ENCODE measurements around the gene SLC24A3.

Gene SLC24A3

GRCh38 chr20:19289451-19289850, 77.0 kb downstream of the SLC24A3 start:
- no peaks in the 10 kb centered on the region for H3K36me3 ChIP-seq (ENCODE audit: control insufficient read depth, insufficient read depth, low read length)
- no peak overlapping the region for H3K4me3 ChIP-seq (replicated peaks; ENCODE audit: low read depth, low read length)
- H3K27me3 ChIP-seq (replicated peaks; ENCODE audit: control insufficient read depth, insufficient read depth, low read length) = no peaks in the 10 kb centered on the region; the same call in 1 of the 2 replicates
- no peak for TF ChIP-seq CTCF (IDR thresholded peaks at IDR 0.05; ENCODE audit: insufficient read depth, low read length, poor library complexity, severe bottlenecking)
- no peak for DNase-seq (ENCODE audit: extremely low read depth, insufficient read length)

- Histone ChIP-seq H3K36me3 (ENCODE audit: control insufficient read depth, insufficient read depth, low read length) (no peaks in the 10 kb centered on the region), H3K4me3 (replicated peaks; ENCODE audit: low read depth, low read length) (no peak overlapping the region), H3K27me3 (replicated peaks; ENCODE audit: control insufficient read depth, insufficient read depth, low read length) (no peaks in the 10 kb centered on the region; the same call in 1 of the 2 replicates)
- no peak for DNase-seq (ENCODE audit: extremely low read depth, insufficient read length)
- TF ChIP-seq CTCF (IDR thresholded peaks at IDR 0.05; ENCODE audit: insufficient read depth, low read length, poor library complexity, severe bottlenecking) = no peak
Observed at GRCh38 chr20:19291024-19291817, 78.8 kb downstream of the SLC24A3 start.

DNA sequence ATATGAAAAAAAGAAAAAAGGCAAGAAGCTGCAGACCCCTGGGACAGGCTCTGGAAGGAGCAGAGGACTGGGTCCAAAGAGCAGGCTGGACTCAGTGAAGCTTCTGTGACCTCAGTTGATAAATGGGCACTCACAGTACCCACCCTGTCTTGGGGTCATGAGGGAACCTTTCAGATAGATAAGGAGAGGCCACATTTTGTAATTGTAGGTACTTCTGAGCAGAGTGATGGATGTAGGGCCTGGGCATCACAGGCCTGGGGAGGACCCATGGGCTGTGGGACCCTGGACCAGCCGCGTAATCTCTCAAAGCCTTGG, 79.3 kb downstream of the SLC24A3 start:
- Histone ChIP-seq H3K36me3 (ENCODE audit: control insufficient read depth, insufficient read depth, low read length) (no peaks in the 10 kb centered on the region), H3K4me3 (replicated peaks; ENCODE audit: low read depth, low read length) (no peak overlapping the region), H3K27me3 (replicated peaks; ENCODE audit: control insufficient read depth, insufficient read depth, low read length) (no peaks in the 10 kb centered on the region; the same call in 1 of the 2 replicates)
- TF ChIP-seq CTCF (IDR thresholded peaks at IDR 0.05; ENCODE audit: insufficient read depth, low read length, poor library complexity, severe bottlenecking) = no peak
- DNase-seq (ENCODE audit: extremely low read depth, insufficient read length) = no peak

DNA sequence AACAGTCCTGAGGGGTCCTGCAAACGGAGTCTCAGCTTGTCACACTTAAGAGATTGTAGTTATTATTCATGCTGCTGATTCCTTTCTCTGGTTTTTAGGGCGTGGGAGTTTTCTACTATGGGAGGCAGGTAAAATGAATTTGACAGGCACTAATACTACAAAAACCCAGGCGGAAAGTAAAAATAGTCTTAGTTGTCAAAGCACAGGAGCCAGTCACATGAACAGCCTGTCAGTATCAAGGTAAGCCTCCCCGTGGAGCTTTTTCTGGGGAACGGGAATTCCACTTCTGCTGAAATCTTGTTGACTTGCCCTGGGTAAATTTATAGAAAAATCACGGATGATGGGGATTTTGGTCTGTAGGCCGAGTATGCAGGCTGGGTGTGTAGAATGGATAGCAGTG, 79.8 kb downstream of the SLC24A3 start:
- Histone ChIP-seq H3K36me3 (ENCODE audit: control insufficient read depth, insufficient read depth, low read length) (no peaks in the 10 kb centered on the region), H3K27me3 (replicated peaks; ENCODE audit: control insufficient read depth, insufficient read depth, low read length) (no peaks in the 10 kb centered on the region; the same call in 1 of the 2 replicates), H3K4me3 (replicated peaks; ENCODE audit: low read depth, low read length) (no peak overlapping the region)
- no peak for TF ChIP-seq CTCF (IDR thresholded peaks at IDR 0.05; ENCODE audit: insufficient read depth, low read length, poor library complexity, severe bottlenecking)
- DNase-seq (ENCODE audit: extremely low read depth, insufficient read length) = no peak

GRCh38 chr20:19295076-19295475, 82.6 kb downstream of the SLC24A3 start:
- H3K27me3 ChIP-seq (replicated peaks; ENCODE audit: control insufficient read depth, insufficient read depth, low read length) = no peaks in the 10 kb centered on the region
- no peak for TF ChIP-seq CTCF (IDR thresholded peaks at IDR 0.05; ENCODE audit: insufficient read depth, low read length, poor library complexity, severe bottlenecking)
- no peak for DNase-seq (ENCODE audit: extremely low read depth, insufficient read length)
- H3K36me3 ChIP-seq (ENCODE audit: control insufficient read depth, insufficient read depth, low read length) = no peaks in the 10 kb centered on the region
- H3K4me3 ChIP-seq (replicated peaks; ENCODE audit: low read depth, low read length) = no peak overlapping the region
